Tibial artery (tissue), 4 donors: ENCODE measurements around the gene SKOR2.

Experiments
- DNase-seq, 2 donors: peaks; one replicate each; pipeline ENCODE4 v3.0.0-alpha.2; 2019
- H3K27ac ChIP-seq, 2 donors: fragments of 200-600 bp; sonication (generic) in 1 of 2; 1 replicate in 1 of 2; 2 replicates in 1 of 2; pipeline ENCODE4 v1.5.1; 2018 to 2019; ENCODE audit warnings: mild to moderate bottlenecking in 1 of 2
- H3K27me3 ChIP-seq, 2 donors: fragments of 200-600 bp; sonication (generic) in 1 of 2; one replicate each; pipeline versions ENCODE4 v1.5.1 to v1.6.0; 2016 to 2019
- H3K36me3 ChIP-seq, 3 donors: fragments of 200-600 bp; sonication (generic) in 2 of 3; one replicate each; pipeline ENCODE4 v1.5.1; 2016 to 2019; ENCODE audit warnings: mild to moderate bottlenecking in 2 of 3
- H3K4me1 ChIP-seq, 4 donors: fragments of 200-600 bp; sonication (generic) in 2 of 4; 1 replicate in 3 of 4; 2 replicates in 1 of 4; pipeline ENCODE4 v1.5.1; 2016 to 2019
- H3K4me3 ChIP-seq, 2 donors: fragments of 200-600 bp; sonication (generic) in 1 of 2; 1 replicate in 1 of 2; 2 replicates in 1 of 2; pipeline ENCODE4 v1.5.1; 2018 to 2019; ENCODE audit warnings: mild to moderate bottlenecking in 2 of 2
- H3K9me3 ChIP-seq, 3 donors: fragments of 200-600 bp; sonication (generic) in 1 of 3; one replicate each; pipeline ENCODE4 v1.5.1; 2016 to 2019
- CTCF ChIP-seq, 2 experiments: fragments of 200-600 bp in 1 of 2; fragments of 450-650 bp in 1 of 2; IDR thresholded peaks; one replicate each; pipeline ENCODE4 v1.5.1; 2017 to 2019; ENCODE audit warnings: antibody characterized with exemption in 2 of 2, mild to moderate bottlenecking in 1 of 2, moderate library complexity in 1 of 2
- intact Hi-C: fragments of 100-400 bp; cut with DNase I; formaldehyde crosslinking; loops from one replicate; pipeline ENCODE4 v1.15.0; 2023; ENCODE audit warnings: low total_unique reads

The SKOR2 gene

GRCh38 chr18:47253101-47253654, 1.7 kb upstream of the SKOR2 start:
- H3K27me3 ChIP-seq, result peaks cover 0 to 88% of the 10 kb centered on the region in 2 donors

GRCh38 chr18:47250391-47251046, 941 bp downstream of the SKOR2 start:
- Histone ChIP-seq H3K27ac (no peak overlapping the region), H3K4me1 (peaks cover 0 to 33% (median 7%) of the 10 kb centered on the region in 4 donors), H3K27me3 (peaks cover 0 to 95% of the 10 kb centered on the region in 2 donors), H3K36me3 (no peaks in the 10 kb centered on the region), H3K9me3 (no peaks in the 10 kb centered on the region), H3K4me3 (no peak overlapping the region)
- no peak for DNase-seq
- TF ChIP-seq CTCF (IDR thresholded peaks at IDR 0.05), result no peak
- intact Hi-C loops, result no loop called here

More at GRCh38 chr18:47253101-47253654, 1.7 kb upstream of the SKOR2 start:
- Histone ChIP-seq H3K4me1 (peaks cover 0 to 15% (median 2%) of the 10 kb centered on the region in 4 donors), H3K9me3 (no peaks in the 10 kb centered on the region), H3K36me3 (no peaks in the 10 kb centered on the region), H3K4me3 (no peak overlapping the region), H3K27ac (no peak overlapping the region)
- TF ChIP-seq CTCF (IDR thresholded peaks at IDR 0.05), result no peak
- intact Hi-C loops, result no loop called here
- no peak for DNase-seq

- H3K36me3 ChIP-seq, result no peaks in the 10 kb centered on the region
- no peak overlapping the region for H3K4me3 ChIP-seq
- H3K4me1 ChIP-seq, result peaks cover 0 to 33% (median 7%) of the 10 kb centered on the region in 4 donors
- no peaks in the 10 kb centered on the region for H3K9me3 ChIP-seq
- intact Hi-C loops, result no loop called here
- peaks cover 0 to 85% of the 10 kb centered on the region in 2 donors for H3K27me3 ChIP-seq
- H3K27ac ChIP-seq, result no peak overlapping the region
- no peak for TF ChIP-seq CTCF (IDR thresholded peaks at IDR 0.05)
- DNase-seq, result no peak
Observed at GRCh38 chr18:47249314-47249981, 2.0 kb downstream of the SKOR2 start.

GRCh38 chr18:47248604-47249313, 2.7 kb downstream of the SKOR2 start:
- no peak overlapping the region for H3K4me3 ChIP-seq
- H3K9me3 ChIP-seq, result no peaks in the 10 kb centered on the region
- TF ChIP-seq CTCF (IDR thresholded peaks at IDR 0.05), result no peak
- DNase-seq, result no peak
- H3K36me3 ChIP-seq, result no peaks in the 10 kb centered on the region
- peaks cover 0 to 33% (median 7%) of the 10 kb centered on the region in 4 donors for H3K4me1 ChIP-seq
- H3K27me3 ChIP-seq, result peaks cover 0 to 81% of the 10 kb centered on the region in 2 donors
- H3K27ac ChIP-seq, result no peak overlapping the region
- intact Hi-C loops, result no loop called here

- H3K9me3 ChIP-seq, result no peaks in the 10 kb centered on the region
- H3K36me3 ChIP-seq, result no peaks in the 10 kb centered on the region
- no peak for DNase-seq
- intact Hi-C loops, result no loop called here
- TF ChIP-seq CTCF (IDR thresholded peaks at IDR 0.05), result no peak
- H3K4me1 ChIP-seq, result peaks cover 0 to 33% (median 7%) of the 10 kb centered on the region in 4 donors
- H3K27me3 ChIP-seq, result peaks cover 0 to 75% of the 10 kb centered on the region in 2 donors
- H3K4me3 ChIP-seq, result no peak overlapping the region
- H3K27ac ChIP-seq, result no peak overlapping the region
Observed at GRCh38 chr18:47248115-47248603, 3.3 kb downstream of the SKOR2 start.
